Measurements from ENCODE around the gene UFM1. TPM values are rescaled to one million over a fixed set of nuclear protein-coding genes. Genes with fewer than 3 reads are reported as not detected.

Gene UFM1
- total and polyA plus RNA-seq, 9 of the 15 experiments (the other 6 are each of a cell fraction or from before 2014, with no cell fraction given) = 26.3 to 58.5 (median 36.1) TPM

GRCh38 chr13:38349390-38350113, at the start of gene UFM1 (continued):
- TF ChIP-seq MGA (IDR thresholded peaks at IDR 0.05) (0 out of 2 replicates have a peak, but pooled peaks have one; percentile 16), ZFX (CRISPR knock-in tag; IDR thresholded peaks at IDR 0.05) (peak; percentile 53; the same call in 1 of the 2 replicates), HSF4 (CRISPR knock-in tag; IDR thresholded peaks at IDR 0.05; ENCODE audit: borderline replicate concordance) (no peak), MCM7 (IDR thresholded peaks at IDR 0.05) (no peak), HCFC1 (IDR thresholded peaks at IDR 0.05; ENCODE audit: low read depth, low read length) (peak; percentile 58), ZNF134 (CRISPR knock-in tag; conservative IDR thresholded peaks at IDR 0.05) (no peak), TCF3 (CRISPR knock-in tag; IDR thresholded peaks at IDR 0.05) (no peak), RB1 (IDR thresholded peaks at IDR 0.05; ENCODE audit: low read depth) (0 out of 2 replicates have a peak, but pooled peaks have one; percentile 44), RUNX1 (IDR thresholded peaks at IDR 0.05; ENCODE audit: low read depth) (no peak), OTX1 (CRISPR knock-in tag; IDR thresholded peaks at IDR 0.05) (no peak), SMARCB1 (IDR thresholded peaks at IDR 0.05; ENCODE audit: insufficient read length, low read depth) (no peak)
- TF ChIP-seq, protein P1, sequence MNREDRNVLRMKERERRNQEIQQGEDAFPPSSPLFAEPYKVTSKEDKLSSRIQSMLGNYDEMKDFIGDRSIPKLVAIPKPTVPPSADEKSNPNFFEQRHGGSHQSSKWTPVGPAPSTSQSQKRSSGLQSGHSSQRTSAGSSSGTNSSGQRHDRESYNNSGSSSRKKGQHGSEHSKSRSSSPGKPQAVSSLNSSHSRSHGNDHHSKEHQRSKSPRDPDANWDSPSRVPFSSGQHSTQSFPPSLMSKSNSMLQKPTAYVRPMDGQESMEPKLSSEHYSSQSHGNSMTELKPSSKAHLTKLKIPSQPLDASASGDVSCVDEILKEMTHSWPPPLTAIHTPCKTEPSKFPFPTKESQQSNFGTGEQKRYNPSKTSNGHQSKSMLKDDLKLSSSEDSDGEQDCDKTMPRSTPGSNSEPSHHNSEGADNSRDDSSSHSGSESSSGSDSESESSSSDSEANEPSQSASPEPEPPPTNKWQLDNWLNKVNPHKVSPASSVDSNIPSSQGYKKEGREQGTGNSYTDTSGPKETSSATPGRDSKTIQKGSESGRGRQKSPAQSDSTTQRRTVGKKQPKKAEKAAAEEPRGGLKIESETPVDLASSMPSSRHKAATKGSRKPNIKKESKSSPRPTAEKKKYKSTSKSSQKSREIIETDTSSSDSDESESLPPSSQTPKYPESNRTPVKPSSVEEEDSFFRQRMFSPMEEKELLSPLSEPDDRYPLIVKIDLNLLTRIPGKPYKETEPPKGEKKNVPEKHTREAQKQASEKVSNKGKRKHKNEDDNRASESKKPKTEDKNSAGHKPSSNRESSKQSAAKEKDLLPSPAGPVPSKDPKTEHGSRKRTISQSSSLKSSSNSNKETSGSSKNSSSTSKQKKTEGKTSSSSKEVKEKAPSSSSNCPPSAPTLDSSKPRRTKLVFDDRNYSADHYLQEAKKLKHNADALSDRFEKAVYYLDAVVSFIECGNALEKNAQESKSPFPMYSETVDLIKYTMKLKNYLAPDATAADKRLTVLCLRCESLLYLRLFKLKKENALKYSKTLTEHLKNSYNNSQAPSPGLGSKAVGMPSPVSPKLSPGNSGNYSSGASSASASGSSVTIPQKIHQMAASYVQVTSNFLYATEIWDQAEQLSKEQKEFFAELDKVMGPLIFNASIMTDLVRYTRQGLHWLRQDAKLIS (CRISPR knock-in tag; IDR thresholded peaks at IDR 0.05) = no peak
